HCT116 (cell line): ENCODE measurements around the gene GABPB1. TPM values are rescaled to one million over a fixed set of nuclear protein-coding genes. Genes with fewer than 3 reads are reported as not detected.

Source experiments
- ATAC-seq: fragments of 200-7000 bp; cut with Tn5 transposase; 2 replicates; pipeline ENCODE4 v1.9.1; 2020; ENCODE audit warnings: mild to moderate bottlenecking, moderate library complexity
- BruUV-seq: library from RNA; stranded (reverse); fragments of 400-500 nt; replicated peaks from 2 replicates; lab custom pipeline; 2021; lab: Mats Ljungman, UMichigan
- CTCF ChIA-PET: fragments of 300-600 bp; sonication (Branson Sonifier 250); formaldehyde crosslinking; loops from one replicate; lab custom pipeline; 2021; ENCODE audit warnings: antibody characterized with exemption; lab: Charles Lee
- POLR2A ChIA-PET: fragments of 300-600, 350-600 bp; sonication (Branson Sonifier 250); formaldehyde crosslinking; loops from one replicate; lab custom pipeline; 2021; ENCODE audit warnings: antibody characterized with exemption; lab: Charles Lee
- RAD21 ChIA-PET, 2 experiments: fragments of 300-600 bp; sonication (Branson Sonifier 250); formaldehyde crosslinking; loops; one replicate each; lab custom pipeline; 2023; ENCODE audit warnings: low total read pairs in 2 of 2; ENCODE audit not compliant: uncharacterized antibody in 2 of 2, unreplicated experiment in 2 of 2, low non-redundant PET in 1 of 2; lab: Charles Lee
- DNase-seq: peaks from one replicate; pipeline ENCODE4 v3.0.0-alpha.2; 2010; ENCODE audit warnings: low read depth, low spot score
- H2AFZ ChIP-seq: fragments of 200-600 bp; shearing (Covaris generic), sonication (generic); 2 replicates; pipeline ENCODE4 v1.6.1; 2017; ENCODE audit warnings: low read depth, mixed run types, mixed read lengths, antibody characterized with exemption, low read length; ENCODE audit not compliant: poor library complexity, severe bottlenecking
- H3K27ac ChIP-seq: 2 replicates; pipeline ENCODE4 v1.5.1; 2012; ENCODE audit warnings: low read depth, low read length
- H3K27me3 ChIP-seq: fragments of 200-600 bp; sonication (generic); 2 replicates; pipeline ENCODE4 v1.6.1; 2016; ENCODE audit warnings: mixed run types, low read length, mixed read lengths; ENCODE audit not compliant: insufficient read depth
- H3K36me3 ChIP-seq, 2 experiments: fragments of 200-500 bp in 1 of 2; fragments of 200-600 bp in 1 of 2; sonication (Bioruptor generic) in 1 of 2; sonication (generic) in 1 of 2; 2 replicates each; pipeline versions ENCODE4 v1.5.1 to v1.6.1; 2014 to 2016; ENCODE audit warnings: low read length in 2 of 2, inconsistent platforms in 1 of 2, mixed read lengths in 1 of 2, mixed run types in 1 of 2; ENCODE audit not compliant: insufficient read depth in 2 of 2, control insufficient read depth in 1 of 2
- H3K4me1 ChIP-seq, 2 experiments: fragments of 200-600 bp in 1 of 2; sonication (generic) in 1 of 2; 2 replicates each; pipeline versions ENCODE4 v1.5.1 to v1.6.1; 2012 to 2017; ENCODE audit warnings: low read length in 2 of 2, inconsistent platforms in 1 of 2, mild to moderate bottlenecking in 1 of 2, mixed read lengths in 1 of 2, mixed run types in 1 of 2, moderate library complexity in 1 of 2; ENCODE audit not compliant: insufficient read depth in 2 of 2, control insufficient read depth in 1 of 2
- H3K4me2 ChIP-seq: fragments of 200-600 bp; sonication (generic); 2 replicates; pipeline ENCODE4 v1.6.1; 2017; ENCODE audit warnings: mixed run types, low read length, mixed read lengths
- H3K4me3 ChIP-seq, 2 experiments: fragments of 200-600 bp in 1 of 2; sonication (generic) in 1 of 2; replicated peaks in 1 of 2; 2 replicates each; pipeline ENCODE4 v1.5.1; 2011 to 2016; ENCODE audit warnings: low read length in 2 of 2, control low read depth in 1 of 2, low read depth in 1 of 2, mild to moderate bottlenecking in 1 of 2, mixed read lengths in 1 of 2, mixed run types in 1 of 2
- H3K79me2 ChIP-seq: fragments of 200-600 bp; sonication (generic); 2 replicates; pipeline ENCODE4 v1.6.1; 2017; ENCODE audit warnings: mild to moderate bottlenecking, mixed run types, low read length, moderate library complexity, mixed read lengths; ENCODE audit not compliant: insufficient read depth
- H3K9ac ChIP-seq: fragments of 200-600 bp; sonication (generic); 2 replicates; pipeline ENCODE4 v1.6.1; 2016; ENCODE audit warnings: low read length, mixed read lengths
- H3K9me2 ChIP-seq: fragments of 200-600 bp; sonication (generic), shearing (Covaris generic); 2 replicates; pipeline ENCODE4 v1.6.1; 2017; ENCODE audit warnings: mixed run types, mild to moderate bottlenecking, moderate library complexity; ENCODE audit not compliant: insufficient read depth
- H3K9me3 ChIP-seq, 2 experiments: fragments of 200-500 bp in 1 of 2; fragments of 200-600 bp in 1 of 2; sonication (Bioruptor generic) in 1 of 2; sonication (generic) in 1 of 2; 2 replicates each; pipeline ENCODE4 v1.6.1; 2014 to 2017; ENCODE audit warnings: low read length in 2 of 2, mixed read lengths in 2 of 2, inconsistent platforms in 1 of 2, low read depth in 1 of 2, mild to moderate bottlenecking in 1 of 2, mixed run types in 1 of 2, moderate library complexity in 1 of 2; ENCODE audit not compliant: control insufficient read depth in 1 of 2, insufficient read depth in 1 of 2
- H4K20me1 ChIP-seq: fragments of 200-600 bp; sonication (generic), shearing (Covaris generic); 2 replicates; pipeline ENCODE4 v1.6.1; 2017; ENCODE audit warnings: mixed run types, mild to moderate bottlenecking, moderate library complexity; ENCODE audit not compliant: insufficient read depth
- CBX3 ChIP-seq: IDR thresholded peaks from 2 replicates; pipeline ENCODE4 v1.6.1; 2012; ENCODE audit warnings: low read depth
- CEBPB ChIP-seq: IDR thresholded peaks from 2 replicates; pipeline ENCODE4 v1.6.1; 2012; ENCODE audit warnings: low read depth
- ELF1 ChIP-seq: IDR thresholded peaks from 2 replicates; pipeline ENCODE4 v1.6.1; 2012; ENCODE audit warnings: low read depth, borderline replicate concordance
- EZH2 ChIP-seq: fragments of 200-600 bp; sonication (generic); IDR thresholded peaks from 2 replicates; pipeline ENCODE4 v1.6.1; 2017; ENCODE audit warnings: antibody characterized with exemption, mixed run types
- EZH2phosphoT487 ChIP-seq: fragments of 200-600 bp; IDR thresholded peaks from 2 replicates; pipeline ENCODE4 v1.6.1; 2018; ENCODE audit warnings: antibody characterized with exemption, borderline replicate concordance
- POLR2A ChIP-seq: IDR thresholded peaks from 2 replicates; pipeline ENCODE4 v1.7.0; 2011; ENCODE audit warnings: borderline replicate concordance; ENCODE audit not compliant: insufficient read depth, insufficient read length; ENCODE audit errors: extremely low read depth
- SP1 ChIP-seq: IDR thresholded peaks from 2 replicates; pipeline ENCODE4 v1.6.1; 2012; ENCODE audit warnings: low read depth
- TCF7L2 ChIP-seq: IDR thresholded peaks from 2 replicates; pipeline ENCODE4 v1.7.0; 2011; ENCODE audit warnings: borderline replicate concordance, inconsistent platforms; ENCODE audit not compliant: insufficient read depth, insufficient read length; ENCODE audit errors: extremely low read depth
- YY1 ChIP-seq: IDR thresholded peaks from 2 replicates; pipeline ENCODE4 v1.6.1; 2011; ENCODE audit warnings: low read length, low read depth, moderate library complexity, mild to moderate bottlenecking; ENCODE audit not compliant: insufficient replicate concordance; ENCODE audit errors: extremely low read depth
- ZFX ChIP-seq: fragments of 450-650 bp; IDR thresholded peaks from 2 replicates; pipeline ENCODE4 v1.6.1; 2017
- intact Hi-C: fragments of 100-400 bp; cut with micrococcal nuclease; formaldehyde crosslinking; loops from 2 replicates; pipeline ENCODE4 v1.10.0; 2022
- total RNA-seq: library from RNA; stranded (reverse); gene quantifications from one replicate; pipeline ENCODE4 v1.2.1, GENCODE V29; 2021; ENCODE audit not compliant: unreplicated experiment
- TF ChIP-seq, protein P1 (sequence below): IDR thresholded peaks from 2 replicates; pipeline ENCODE4 v1.6.1; 2011; ENCODE audit warnings: mild to moderate bottlenecking, low read length, moderate library complexity; ENCODE audit not compliant: insufficient replicate concordance; ENCODE audit errors: extremely low read depth
- TF ChIP-seq, protein P2 (sequence below): IDR thresholded peaks from 2 replicates; pipeline ENCODE4 v1.6.1; 2012
- TF ChIP-seq, protein P3 (sequence below), 3 experiments: fragments of 200-600 bp in 1 of 3; sonication (generic) in 1 of 3; IDR thresholded peaks in 2 of 3; conservative IDR thresholded peaks in 1 of 3; 2 replicates each; pipeline ENCODE4 v1.5.1; 2012 to 2017; ENCODE audit warnings: low read depth in 2 of 3, low read length in 2 of 3, antibody characterized with exemption in 1 of 3, borderline replicate concordance in 1 of 3, control low read depth in 1 of 3, mild to moderate bottlenecking in 1 of 3, mixed read lengths in 1 of 3, mixed run types in 1 of 3, moderate library complexity in 1 of 3; ENCODE audit not compliant: insufficient read depth in 1 of 3

GABPB1 gene
- total RNA-seq, 1 experiment from 2014 or later = 20.1 TPM

- Histone ChIP-seq H4K20me1 (no peaks in the 10 kb centered on the region), H2AFZ (peak overlapping the region; percentile 15), H3K4me1 (peaks cover 8 to 24% of the 10 kb centered on the region in 2 experiments), H3K9me3 (no peaks in the 10 kb centered on the region), H3K79me2 (no peaks in the 10 kb centered on the region), H3K9me2 (no peaks in the 10 kb centered on the region), H3K4me2 (peak overlapping the region; percentile 32), H3K36me3 (no peaks in the 10 kb centered on the region), H3K27ac (no peak overlapping the region), H3K27me3 (no peaks in the 10 kb centered on the region), H3K9ac (no peak overlapping the region), H3K4me3 (no peak overlapping the region)
- DNase-seq (no peak), ATAC-seq (no peak)
- intact Hi-C loops = no loop called here
- BruUV-seq = no TSS peak
- POLR2A ChIA-PET = no interaction called here
- no peak for TF ChIP-seq YY1
- TF ChIP-seq, protein P1, sequence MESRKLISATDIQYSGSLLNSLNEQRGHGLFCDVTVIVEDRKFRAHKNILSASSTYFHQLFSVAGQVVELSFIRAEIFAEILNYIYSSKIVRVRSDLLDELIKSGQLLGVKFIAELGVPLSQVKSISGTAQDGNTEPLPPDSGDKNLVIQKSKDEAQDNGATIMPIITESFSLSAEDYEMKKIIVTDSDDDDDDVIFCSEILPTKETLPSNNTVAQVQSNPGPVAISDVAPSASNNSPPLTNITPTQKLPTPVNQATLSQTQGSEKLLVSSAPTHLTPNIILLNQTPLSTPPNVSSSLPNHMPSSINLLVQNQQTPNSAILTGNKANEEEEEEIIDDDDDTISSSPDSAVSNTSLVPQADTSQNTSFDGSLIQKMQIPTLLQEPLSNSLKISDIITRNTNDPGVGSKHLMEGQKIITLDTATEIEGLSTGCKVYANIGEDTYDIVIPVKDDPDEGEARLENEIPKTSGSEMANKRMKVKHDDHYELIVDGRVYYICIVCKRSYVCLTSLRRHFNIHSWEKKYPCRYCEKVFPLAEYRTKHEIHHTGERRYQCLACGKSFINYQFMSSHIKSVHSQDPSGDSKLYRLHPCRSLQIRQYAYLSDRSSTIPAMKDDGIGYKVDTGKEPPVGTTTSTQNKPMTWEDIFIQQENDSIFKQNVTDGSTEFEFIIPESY = no peak
- TF ChIP-seq EZH2 = no peak
- TF ChIP-seq CEBPB = no peak
- TF ChIP-seq, protein P2, sequence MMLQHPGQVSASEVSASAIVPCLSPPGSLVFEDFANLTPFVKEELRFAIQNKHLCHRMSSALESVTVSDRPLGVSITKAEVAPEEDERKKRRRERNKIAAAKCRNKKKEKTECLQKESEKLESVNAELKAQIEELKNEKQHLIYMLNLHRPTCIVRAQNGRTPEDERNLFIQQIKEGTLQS = no peak
- CTCF ChIA-PET = no interaction called here
- RAD21 ChIA-PET = no interaction called here
Measured at GRCh38 chr15:50257924-50258323, 97.1 kb downstream of the GABPB1 start.

- ChIA-PET RAD21 (no interaction called here), CTCF (no interaction called here), POLR2A (no interaction called here)
- Histone ChIP-seq H3K9me3 (no peaks in the 10 kb centered on the region), H2AFZ (no peak overlapping the region), H3K4me1 (peaks cover 8 to 24% of the 10 kb centered on the region in 2 experiments), H3K9me2 (no peaks in the 10 kb centered on the region), H3K9ac (no peak overlapping the region), H3K27ac (no peak overlapping the region), H3K27me3 (no peaks in the 10 kb centered on the region), H3K79me2 (no peaks in the 10 kb centered on the region), H3K36me3 (no peaks in the 10 kb centered on the region), H3K4me2 (no peak overlapping the region), H4K20me1 (no peaks in the 10 kb centered on the region), H3K4me3 (no peak overlapping the region)
- intact Hi-C loops = no loop called here
- DNase-seq (no peak), ATAC-seq (no peak)
- TF ChIP-seq EZH2phosphoT487 (no peak), POLR2A (no peak), CBX3 (no peak), ZFX (no peak), YY1 (no peak), EZH2 (no peak), TCF7L2 (no peak), ELF1 (no peak), CEBPB (no peak), SP1 (no peak)
- TF ChIP-seq, protein P3, sequence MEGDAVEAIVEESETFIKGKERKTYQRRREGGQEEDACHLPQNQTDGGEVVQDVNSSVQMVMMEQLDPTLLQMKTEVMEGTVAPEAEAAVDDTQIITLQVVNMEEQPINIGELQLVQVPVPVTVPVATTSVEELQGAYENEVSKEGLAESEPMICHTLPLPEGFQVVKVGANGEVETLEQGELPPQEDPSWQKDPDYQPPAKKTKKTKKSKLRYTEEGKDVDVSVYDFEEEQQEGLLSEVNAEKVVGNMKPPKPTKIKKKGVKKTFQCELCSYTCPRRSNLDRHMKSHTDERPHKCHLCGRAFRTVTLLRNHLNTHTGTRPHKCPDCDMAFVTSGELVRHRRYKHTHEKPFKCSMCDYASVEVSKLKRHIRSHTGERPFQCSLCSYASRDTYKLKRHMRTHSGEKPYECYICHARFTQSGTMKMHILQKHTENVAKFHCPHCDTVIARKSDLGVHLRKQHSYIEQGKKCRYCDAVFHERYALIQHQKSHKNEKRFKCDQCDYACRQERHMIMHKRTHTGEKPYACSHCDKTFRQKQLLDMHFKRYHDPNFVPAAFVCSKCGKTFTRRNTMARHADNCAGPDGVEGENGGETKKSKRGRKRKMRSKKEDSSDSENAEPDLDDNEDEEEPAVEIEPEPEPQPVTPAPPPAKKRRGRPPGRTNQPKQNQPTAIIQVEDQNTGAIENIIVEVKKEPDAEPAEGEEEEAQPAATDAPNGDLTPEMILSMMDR (IDR thresholded peaks at IDR 0.05 in 2 of 3, conservative IDR thresholded peaks at IDR 0.05 in 1 of 3; ENCODE audit: borderline replicate concordance in 1 of 3, insufficient read depth in 1 of 3, low read depth in 2 of 3, low read length in 2 of 3) = no peak
- TF ChIP-seq, protein P2 = no peak
- BruUV-seq = no TSS peak
Measured at GRCh38 chr15:50257332-50257731, 97.7 kb downstream of the GABPB1 start.
